Measurements from ENCODE around the gene SH3BP2. TPM values are rescaled to one million over a fixed set of nuclear protein-coding genes. Genes with fewer than 3 reads are reported as not detected.

The SH3BP2 gene
- polyA plus RNA-seq, 1 experiment: 14.8 TPM

DNA sequence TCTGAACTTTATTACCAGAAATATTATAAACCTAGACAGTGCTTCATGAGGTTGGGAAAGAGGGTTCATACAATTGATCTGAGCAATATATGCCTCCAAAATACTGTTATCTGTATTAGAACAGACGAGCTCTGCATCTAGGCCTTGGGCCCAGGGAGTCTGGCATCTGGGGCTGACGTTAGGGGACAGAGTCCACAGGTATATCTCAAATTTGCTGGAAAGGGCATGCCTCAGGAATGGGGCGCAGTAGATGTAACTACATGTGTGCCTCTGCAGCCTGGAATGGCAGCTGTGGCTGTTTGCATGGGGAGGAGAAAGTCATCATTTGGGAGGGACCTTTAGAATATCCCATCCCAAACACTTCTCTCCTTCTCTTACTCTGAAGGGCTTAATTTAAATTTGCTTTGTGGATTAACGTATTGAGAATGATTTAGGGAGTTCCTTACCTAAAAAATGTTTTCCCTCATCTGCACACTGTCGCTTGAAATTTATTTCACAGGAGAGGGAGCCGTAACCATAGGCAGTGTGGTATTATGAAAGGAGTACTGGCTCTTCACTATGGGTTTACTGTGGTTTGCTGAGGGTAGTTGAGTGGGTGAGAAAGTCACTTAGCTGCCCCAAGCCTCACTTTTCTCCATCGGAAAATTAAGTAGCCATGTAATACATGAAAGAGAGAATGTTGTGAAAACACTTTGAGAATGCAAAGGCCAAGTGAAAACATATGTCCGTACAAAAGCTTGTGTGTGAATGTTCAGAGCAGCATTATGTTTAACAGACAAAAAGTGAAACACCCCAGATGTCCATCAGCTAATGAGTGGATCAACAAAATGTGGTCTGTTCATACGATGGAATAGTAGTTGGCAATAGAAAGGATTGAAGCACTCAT lies 56.6 kb downstream of the SH3BP2 start:
- TF ChIP-seq CTCF (IDR thresholded peaks at IDR 0.05; ENCODE audit: low read depth, low read length): no peak
- H3K27ac ChIP-seq (ENCODE audit: low read depth, low read length): no peak overlapping the region
- H3K4me3 ChIP-seq (ENCODE audit: low read depth, low read length): no peak overlapping the region
- DNase-seq (ENCODE audit: low read depth, low spot score): no peak
- CTCF ChIA-PET: no interaction called here
- H3K9me3 ChIP-seq (ENCODE audit: control insufficient read depth, insufficient read depth, low read length): no peaks in the 10 kb centered on the region
- POLR2A ChIA-PET: no interaction called here
- no peaks in the 10 kb centered on the region for H3K27me3 ChIP-seq (ENCODE audit: control insufficient read depth, insufficient read depth, low read length)

DNA sequence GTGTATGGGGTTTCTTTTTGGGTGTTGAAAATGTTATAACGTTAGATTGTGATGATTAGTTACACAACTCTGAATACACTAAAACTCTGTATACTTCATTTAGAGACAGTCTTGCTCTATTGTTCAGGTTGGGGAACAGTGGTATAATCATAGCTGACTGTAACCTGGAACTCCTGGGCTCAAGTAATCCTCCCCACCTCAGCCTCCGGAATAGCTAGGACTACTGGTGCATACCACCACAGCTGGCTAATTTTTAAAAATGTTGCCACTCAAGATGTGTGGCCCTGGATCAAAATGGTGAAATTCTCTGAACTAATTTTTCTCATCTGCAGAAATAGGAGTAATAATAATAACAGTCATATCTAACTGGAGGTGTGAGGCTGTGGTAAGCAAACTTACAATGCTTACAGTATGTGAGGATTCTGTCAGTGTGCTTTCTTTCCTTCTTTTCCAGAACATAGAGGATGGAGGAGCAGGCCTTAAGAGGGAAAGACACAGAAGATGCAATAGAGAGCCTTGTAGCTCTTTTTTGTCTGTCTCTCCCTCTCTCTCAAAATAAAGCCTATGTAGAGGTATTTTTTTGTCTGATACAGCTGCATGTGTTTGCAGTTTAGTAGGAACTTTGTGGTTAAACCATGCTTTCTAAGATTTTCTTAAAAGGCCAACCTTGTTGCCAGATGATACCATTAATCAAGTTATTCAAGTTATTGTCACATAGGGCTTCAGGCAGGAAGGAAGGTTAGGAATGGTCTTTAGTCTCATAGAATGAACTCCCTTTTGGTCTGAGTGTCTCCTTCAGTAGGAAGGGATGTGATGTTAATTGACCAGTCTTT lies 58.3 kb downstream of the SH3BP2 start:
- TF ChIP-seq CTCF (IDR thresholded peaks at IDR 0.05; ENCODE audit: low read depth, low read length): no peak
- POLR2A ChIA-PET: no interaction called here
- no peak for DNase-seq (ENCODE audit: low read depth, low spot score)
- Histone ChIP-seq H3K27ac (ENCODE audit: low read depth, low read length) (no peak overlapping the region), H3K27me3 (ENCODE audit: control insufficient read depth, insufficient read depth, low read length) (no peaks in the 10 kb centered on the region), H3K9me3 (ENCODE audit: control insufficient read depth, insufficient read depth, low read length) (no peaks in the 10 kb centered on the region), H3K4me3 (ENCODE audit: low read depth, low read length) (no peak overlapping the region)
- CTCF ChIA-PET: no interaction called here

DNA sequence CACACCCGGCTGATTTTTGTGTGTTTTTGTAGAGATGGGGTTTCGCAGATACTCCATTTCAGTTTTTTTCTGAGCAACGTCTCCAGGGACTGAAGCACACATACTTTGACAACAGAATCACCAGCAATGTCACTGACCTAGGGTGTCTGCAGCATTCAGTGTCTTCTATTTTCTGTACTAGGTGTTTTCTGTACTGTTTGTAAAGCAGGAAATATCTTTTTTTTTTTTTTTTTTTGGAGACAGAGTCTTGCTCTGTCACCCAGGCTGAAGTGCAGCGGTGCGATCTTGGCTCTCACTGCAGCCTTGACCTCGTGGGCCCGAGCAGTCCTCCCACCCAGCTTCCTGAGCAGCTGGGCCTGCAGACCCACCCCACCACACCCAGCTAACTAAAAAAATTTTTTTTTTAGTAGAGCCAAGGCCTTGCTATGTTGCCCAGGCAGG lies 59.6 kb downstream of the SH3BP2 start:
- no peak overlapping the region for H3K27ac ChIP-seq (ENCODE audit: low read depth, low read length)

DNA sequence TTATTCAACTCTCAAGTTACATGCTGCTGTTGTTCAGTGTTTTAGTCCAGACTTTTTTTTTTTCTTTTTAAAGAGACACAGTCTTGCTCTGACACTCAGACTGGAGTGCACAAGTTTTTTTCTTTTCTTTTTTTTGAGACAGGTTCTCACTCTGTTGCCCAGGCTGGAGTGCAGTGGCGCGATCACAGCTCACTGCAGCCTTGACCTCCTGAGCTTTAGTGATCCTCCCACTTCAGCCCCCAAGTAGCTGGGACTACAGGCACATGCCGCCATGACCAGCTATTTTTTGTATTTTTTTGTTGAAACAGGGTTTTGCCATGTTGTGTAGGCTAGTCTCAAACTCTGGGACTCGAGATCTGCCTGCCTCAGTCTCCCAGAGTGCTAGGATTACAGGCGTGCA lies 62.7 kb downstream of the SH3BP2 start:
- TF ChIP-seq CTCF (IDR thresholded peaks at IDR 0.05; ENCODE audit: low read depth, low read length): no peak
- ChIA-PET CTCF (interaction anchor here (0.7 kb wide), 1 partner anchor 314 kb away, joined by 3 read pairs; no protein-coding TSS in a partner anchor), POLR2A (no interaction called here)
- Histone ChIP-seq H3K9me3 (ENCODE audit: control insufficient read depth, insufficient read depth, low read length) (no peaks in the 10 kb centered on the region), H3K27me3 (ENCODE audit: control insufficient read depth, insufficient read depth, low read length) (no peaks in the 10 kb centered on the region), H3K27ac (ENCODE audit: low read depth, low read length) (no peak overlapping the region), H3K4me3 (ENCODE audit: low read depth, low read length) (no peak overlapping the region)
- no peak for DNase-seq (ENCODE audit: low read depth, low spot score)

More for the DNA sequence above, 59.6 kb downstream of the SH3BP2 start:
- H3K27me3 ChIP-seq (ENCODE audit: control insufficient read depth, insufficient read depth, low read length): no peaks in the 10 kb centered on the region
- ChIA-PET POLR2A (no interaction called here), CTCF (no interaction called here)
- H3K9me3 ChIP-seq (ENCODE audit: control insufficient read depth, insufficient read depth, low read length): no peaks in the 10 kb centered on the region
- H3K4me3 ChIP-seq (ENCODE audit: low read depth, low read length): no peak overlapping the region
- no peak for TF ChIP-seq CTCF (IDR thresholded peaks at IDR 0.05; ENCODE audit: low read depth, low read length)
- no peak for DNase-seq (ENCODE audit: low read depth, low spot score)

GRCh38 chr4:2856266-2856665 lies 63.4 kb downstream of the SH3BP2 start:
- no peak for TF ChIP-seq CTCF (IDR thresholded peaks at IDR 0.05; ENCODE audit: low read depth, low read length)
- POLR2A ChIA-PET: no interaction called here
- Histone ChIP-seq H3K27me3 (ENCODE audit: control insufficient read depth, insufficient read depth, low read length) (no peaks in the 10 kb centered on the region), H3K4me3 (ENCODE audit: low read depth, low read length) (no peak overlapping the region), H3K9me3 (ENCODE audit: control insufficient read depth, insufficient read depth, low read length) (no peaks in the 10 kb centered on the region), H3K27ac (ENCODE audit: low read depth, low read length) (no peak overlapping the region)
- CTCF ChIA-PET: interaction anchor here (0.6 kb wide), 1 partner anchor 92 kb away, joined by 3 read pairs; no protein-coding TSS in a partner anchor
- DNase-seq (ENCODE audit: low read depth, low spot score): no peak
